Vagina (tissue), 2 donors: ENCODE measurements around the gene CTAGE8. TPM values are rescaled to one million over a fixed set of nuclear protein-coding genes. Genes with fewer than 3 reads are reported as not detected.
A peak's percentile ranks its signal among the peaks of the same experiment; 100 is the strongest.
"Not testable (repeated sequence)": the region's sequence is repeated elsewhere in the genome, so short reads cannot be mapped to it uniquely, and the experiment has no call there.

Experiments used
- DNase-seq, 2 donors: peaks; one replicate each; pipeline ENCODE4 v3.0.0-alpha.2; 2017; ENCODE audit errors: extremely low spot score in 2 of 2
- H3K27ac ChIP-seq: fragments of 200-600 bp; sonication (generic); one replicate; pipeline ENCODE4 v1.5.1; 2019
- H3K27me3 ChIP-seq: fragments of 200-600 bp; sonication (generic); one replicate; pipeline ENCODE4 v1.5.1; 2019
- H3K36me3 ChIP-seq, 2 donors: fragments of 200-600 bp; sonication (generic); one replicate each; pipeline ENCODE4 v1.5.1; 2017 to 2019
- H3K4me1 ChIP-seq: fragments of 200-600 bp; sonication (generic); one replicate; pipeline ENCODE4 v1.5.1; 2019
- H3K4me3 ChIP-seq, 2 donors: fragments of 200-600 bp; sonication (generic); 1 replicate in 1 of 2; 2 replicates in 1 of 2; pipeline ENCODE4 v1.5.1; 2016 to 2019
- H3K9me3 ChIP-seq: fragments of 200-600 bp; sonication (generic); one replicate; pipeline ENCODE4 v1.5.1; 2019
- intact Hi-C: fragments of 100-400 bp; cut with DNase I; formaldehyde crosslinking; loops from one replicate; pipeline ENCODE4 v1.15.1; 2023
- total RNA-seq: library from RNA; depleted of rRNA; stranded (reverse); fragments of >200 nt; gene quantifications from one replicate; pipeline ENCODE4 v1.2.3, GENCODE V29; 2016

The CTAGE8 gene
- total RNA-seq, 1 donor from 2014 or later: 0.98 TPM

DNA sequence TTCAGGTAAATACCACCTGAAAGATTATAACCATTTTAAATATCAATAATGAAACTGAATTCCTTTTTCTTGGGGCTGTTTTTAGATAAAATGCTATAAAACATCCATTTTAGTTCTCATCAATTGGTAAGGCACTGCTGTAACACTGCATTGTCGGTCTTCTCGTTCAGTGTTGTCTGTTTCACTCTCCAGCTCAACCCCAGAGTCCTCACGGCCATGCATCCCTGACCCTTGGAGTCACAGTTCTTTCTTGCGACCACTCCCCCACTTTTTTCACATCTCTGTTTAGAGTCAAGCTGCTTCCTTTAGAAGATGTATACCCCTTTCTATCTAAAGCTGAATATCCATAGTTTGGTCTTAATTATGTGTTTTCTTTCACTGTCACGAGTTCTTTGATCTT, 22.1 kb downstream of the CTAGE8 start:
- H3K27ac ChIP-seq, H3K27me3 ChIP-seq, DNase-seq, H3K36me3 ChIP-seq, H3K4me1 ChIP-seq, H3K4me3 ChIP-seq, H3K9me3 ChIP-seq, intact Hi-C loops: not testable (repeated sequence)

DNA sequence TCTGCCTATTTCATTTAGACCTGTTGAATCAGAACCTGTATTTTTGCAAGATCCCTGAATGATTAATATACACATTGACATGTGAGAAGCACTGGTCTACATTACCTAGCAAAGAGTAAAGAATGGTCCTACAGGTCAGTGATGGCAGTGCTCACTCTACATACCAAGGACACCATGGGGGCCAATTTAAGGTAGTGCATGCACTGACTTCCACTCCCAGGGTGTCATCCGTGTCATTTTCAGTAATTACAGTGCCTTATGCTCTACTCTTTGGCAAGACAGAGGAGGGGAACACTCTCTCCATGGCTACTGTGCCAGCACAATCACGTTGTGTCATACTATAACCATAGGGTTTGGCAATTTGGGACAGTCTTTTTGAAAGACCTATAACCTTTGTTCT, 23.7 kb downstream of the CTAGE8 start:
- H3K4me3 ChIP-seq, H3K27me3 ChIP-seq, DNase-seq, H3K36me3 ChIP-seq, intact Hi-C loops, H3K27ac ChIP-seq, H3K4me1 ChIP-seq, H3K9me3 ChIP-seq: not testable (repeated sequence)

DNA sequence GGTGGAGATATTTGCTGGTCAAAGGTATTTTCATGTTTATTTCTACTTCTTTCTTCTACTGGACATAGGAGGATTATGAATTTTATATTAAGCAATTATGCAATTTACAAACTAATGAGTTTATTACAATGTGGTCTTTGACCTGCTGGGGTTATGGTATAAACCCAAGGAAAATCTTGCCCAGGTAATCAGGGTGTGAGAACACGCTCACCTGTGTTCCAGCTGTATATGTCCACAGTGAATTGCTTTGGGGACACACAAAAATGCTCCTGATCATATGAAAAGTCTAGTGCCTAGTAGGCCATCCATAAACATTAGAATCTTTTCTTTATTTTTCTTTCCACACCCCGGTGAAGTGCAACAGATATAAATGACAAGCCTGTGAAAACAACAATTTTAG, 29.7 kb downstream of the CTAGE8 start, which contains the start of gene OR2A42:
TSS of gene OR2A42 (minus strand) at position 241 of the 400 bp plus-strand sequence. CDS start 6,762 bp downstream, outside the sequence.
- DNase-seq, H3K4me3 ChIP-seq, H3K27me3 ChIP-seq, H3K9me3 ChIP-seq, intact Hi-C loops, H3K27ac ChIP-seq, H3K36me3 ChIP-seq, H3K4me1 ChIP-seq: not testable (repeated sequence)

DNA sequence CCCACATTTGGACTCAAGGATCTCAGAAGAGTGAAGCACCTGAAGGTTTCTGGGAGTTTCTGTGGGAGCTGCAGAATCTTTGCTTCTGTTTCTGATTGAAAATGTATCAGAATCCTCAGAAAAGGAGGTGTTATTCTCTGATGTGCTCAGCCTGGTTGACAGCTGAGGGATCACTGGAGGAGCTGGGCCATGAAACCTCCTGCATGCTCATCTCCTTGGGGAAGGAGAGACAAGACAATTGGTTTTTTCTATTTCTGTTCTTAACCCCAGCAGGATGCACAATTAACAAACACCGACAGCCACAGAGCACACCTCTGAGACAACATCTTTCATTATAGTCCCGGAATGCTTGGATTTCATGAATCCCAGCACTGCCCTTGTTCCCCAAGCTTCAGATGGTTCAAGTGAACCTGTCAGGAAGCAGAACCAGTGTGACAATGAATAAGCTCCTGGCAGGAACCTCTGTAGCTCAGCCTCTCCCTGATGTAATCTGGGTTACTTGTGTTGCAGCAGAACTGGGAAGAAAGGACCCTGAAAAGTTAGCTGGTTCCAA, 30.5 kb downstream of the CTAGE8 start:
- H3K27me3 ChIP-seq, H3K4me3 ChIP-seq, H3K36me3 ChIP-seq, H3K4me1 ChIP-seq, intact Hi-C loops, H3K9me3 ChIP-seq, H3K27ac ChIP-seq: not testable (repeated sequence)
- peak in 1 of 2 donors; percentile 74 for DNase-seq

DNA sequence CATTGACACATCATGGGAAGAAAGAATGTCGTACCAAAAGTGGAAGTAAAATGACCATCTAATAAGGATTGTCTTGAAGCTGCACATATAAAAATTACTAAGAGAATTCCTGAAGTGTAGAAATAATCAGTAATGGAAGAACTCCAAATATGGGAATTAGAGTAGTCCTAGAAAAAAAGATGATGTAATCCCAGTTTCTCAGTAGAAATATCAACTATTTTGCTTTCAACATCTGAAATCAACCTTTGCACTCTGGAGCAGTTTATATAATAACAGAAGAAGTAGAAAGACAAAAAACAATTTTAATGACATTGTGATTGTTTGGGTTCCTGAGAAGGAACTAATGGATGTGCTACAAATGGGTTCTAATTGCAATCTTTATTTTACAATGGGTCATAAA, 36.0 kb downstream of the CTAGE8 start:
- DNase-seq, H3K9me3 ChIP-seq, H3K27ac ChIP-seq, H3K27me3 ChIP-seq, H3K36me3 ChIP-seq, H3K4me3 ChIP-seq, intact Hi-C loops, H3K4me1 ChIP-seq: not testable (repeated sequence)

DNA sequence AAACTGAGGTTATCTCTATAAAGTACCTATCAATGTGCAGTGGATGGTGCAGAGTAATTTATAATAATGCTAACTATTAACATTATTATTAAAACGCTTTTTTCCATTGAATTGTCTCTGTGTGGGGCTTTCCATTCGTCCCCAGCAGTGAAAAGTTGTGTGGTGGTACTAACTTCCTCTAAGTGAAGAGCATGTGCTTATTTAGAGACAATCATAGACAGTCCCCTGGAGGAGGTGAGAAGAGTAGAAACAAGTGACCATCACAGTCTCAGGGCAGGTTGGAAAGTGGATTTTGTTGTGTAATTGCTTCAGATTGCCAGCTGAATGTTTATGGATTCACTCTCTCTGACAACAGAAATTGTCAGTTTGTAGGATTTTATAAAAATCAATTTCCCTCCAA, 38.1 kb downstream of the CTAGE8 start:
- H3K4me3 ChIP-seq, H3K27ac ChIP-seq, H3K36me3 ChIP-seq, H3K4me1 ChIP-seq, H3K27me3 ChIP-seq, H3K9me3 ChIP-seq, DNase-seq, intact Hi-C loops: not testable (repeated sequence)

DNA sequence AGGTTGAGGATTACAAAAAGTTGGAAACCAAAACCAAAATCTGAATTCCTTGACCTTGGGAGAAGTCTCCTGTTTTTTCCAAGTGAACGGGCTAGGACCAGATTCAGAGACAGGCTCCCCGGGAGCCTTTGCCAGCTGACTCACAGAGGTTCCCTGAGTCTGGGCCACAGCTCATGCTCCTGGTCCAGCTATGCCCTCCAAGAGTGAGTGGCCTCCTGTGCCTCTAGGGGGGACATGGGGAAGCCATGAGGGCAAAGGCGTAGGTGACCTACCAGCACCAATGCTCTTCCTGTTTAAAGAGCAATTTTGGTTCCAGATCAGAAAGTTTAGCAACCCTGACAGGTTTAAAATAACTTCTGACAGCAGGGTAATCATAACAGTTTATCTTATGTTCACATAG, 40.3 kb downstream of the CTAGE8 start:
- H3K36me3 ChIP-seq, DNase-seq, H3K4me3 ChIP-seq, H3K4me1 ChIP-seq, H3K27ac ChIP-seq, H3K27me3 ChIP-seq, H3K9me3 ChIP-seq, intact Hi-C loops: not testable (repeated sequence)

DNA sequence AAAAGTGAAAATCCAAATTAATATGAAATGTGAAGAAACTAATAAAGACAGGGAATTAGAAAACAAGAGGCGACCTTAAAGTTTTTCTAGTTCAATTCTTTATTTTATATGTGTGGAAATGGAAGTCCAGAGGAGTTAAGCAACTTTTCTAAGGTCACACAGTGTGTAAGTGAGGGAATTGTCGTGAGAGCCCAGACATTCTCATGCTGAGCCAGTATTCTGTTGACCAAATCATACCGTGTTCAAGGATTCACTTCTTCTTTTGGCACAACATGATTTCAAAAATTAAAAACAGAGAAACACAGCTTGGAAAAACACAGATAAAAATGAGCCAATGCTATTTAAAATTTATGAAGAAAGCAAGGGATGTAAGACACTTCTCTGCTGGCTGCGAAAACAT, 42.2 kb downstream of the CTAGE8 start:
- H3K27ac ChIP-seq, H3K4me3 ChIP-seq, DNase-seq, intact Hi-C loops, H3K4me1 ChIP-seq, H3K36me3 ChIP-seq, H3K9me3 ChIP-seq, H3K27me3 ChIP-seq: not testable (repeated sequence)

DNA sequence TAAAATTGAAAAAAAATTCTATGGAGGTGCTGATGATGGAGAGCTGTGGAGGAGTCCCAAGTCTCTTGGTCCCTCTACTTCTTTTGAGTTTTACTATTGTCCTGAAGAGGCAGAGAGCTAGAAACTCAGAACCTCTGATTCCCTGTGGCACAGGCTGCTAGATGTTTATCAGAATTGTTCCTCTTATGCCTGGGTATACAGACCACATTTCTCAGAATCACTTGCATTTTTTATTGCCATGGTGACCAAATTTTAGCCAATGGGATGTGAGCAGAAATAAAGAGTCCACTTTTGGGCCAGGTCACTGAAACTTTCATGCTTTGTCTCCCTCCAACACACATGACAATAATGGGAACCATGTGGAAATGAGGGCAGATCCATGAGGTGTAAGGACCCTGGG, 45.4 kb downstream of the CTAGE8 start:
- DNase-seq, H3K4me3 ChIP-seq, H3K4me1 ChIP-seq, H3K27me3 ChIP-seq, H3K27ac ChIP-seq, intact Hi-C loops, H3K9me3 ChIP-seq, H3K36me3 ChIP-seq: not testable (repeated sequence)

DNA sequence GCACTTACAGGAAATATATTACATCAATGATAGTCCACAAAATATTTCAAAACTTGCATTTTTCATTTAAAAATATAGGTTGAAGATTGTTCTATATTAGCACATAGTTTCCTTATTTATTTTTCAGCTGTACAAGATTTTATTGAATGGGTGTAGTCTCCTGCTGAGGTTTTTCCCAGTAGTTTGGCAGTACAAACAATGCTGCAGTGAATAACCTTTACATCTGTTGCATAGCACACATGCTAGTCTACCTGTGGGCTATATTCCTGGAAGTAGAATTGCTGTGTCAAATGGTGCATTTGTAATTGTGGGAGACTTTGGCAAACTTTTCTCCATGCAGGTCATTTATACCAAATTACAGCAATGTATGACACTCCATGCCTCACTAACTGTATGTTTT, 48.6 kb downstream of the CTAGE8 start:
- H3K9me3 ChIP-seq, H3K4me1 ChIP-seq, H3K27ac ChIP-seq, DNase-seq, H3K4me3 ChIP-seq, intact Hi-C loops, H3K27me3 ChIP-seq, H3K36me3 ChIP-seq: not testable (repeated sequence)

DNA sequence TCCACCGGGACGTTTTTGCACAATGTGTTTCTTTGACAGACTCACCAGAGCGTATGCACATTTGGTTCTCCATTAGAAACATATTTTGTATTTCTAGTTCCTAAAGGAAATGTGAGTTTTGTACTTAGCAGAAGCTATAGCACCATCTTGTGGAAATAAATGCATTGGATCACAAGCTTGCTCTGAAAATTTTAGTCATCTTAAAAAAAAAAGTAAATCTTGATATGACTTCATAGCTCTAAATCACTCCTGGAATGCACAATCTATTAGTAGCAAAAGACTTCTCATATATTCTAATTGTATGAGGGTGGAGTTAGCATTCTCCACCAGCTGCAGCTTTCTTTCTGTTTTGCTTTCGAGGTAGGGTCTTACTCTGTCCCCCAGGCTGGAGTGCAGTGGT, 49.9 kb downstream of the CTAGE8 start:
- H3K4me3 ChIP-seq, DNase-seq, H3K4me1 ChIP-seq, intact Hi-C loops, H3K9me3 ChIP-seq, H3K27ac ChIP-seq, H3K36me3 ChIP-seq, H3K27me3 ChIP-seq: not testable (repeated sequence)

DNA sequence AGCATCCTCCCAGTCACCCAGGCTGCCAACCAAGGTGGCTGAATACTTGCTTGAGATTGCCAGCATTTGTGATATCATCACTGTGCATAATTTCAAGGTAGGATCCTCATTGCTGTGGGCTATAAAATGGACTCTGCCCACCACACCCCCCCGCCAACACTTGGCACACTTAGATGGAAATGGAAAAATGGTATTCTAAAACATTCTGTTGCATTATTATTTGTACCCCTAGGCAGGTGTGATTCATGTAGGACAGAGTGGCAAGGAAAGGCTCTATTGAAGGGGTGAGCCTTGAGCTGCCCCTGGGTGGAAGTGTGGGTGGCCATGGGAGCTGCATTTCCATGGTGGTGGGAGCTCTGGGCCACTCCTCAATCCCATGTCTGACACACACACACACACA, 50.5 kb downstream of the CTAGE8 start:
- DNase-seq, H3K4me3 ChIP-seq, H3K27me3 ChIP-seq, intact Hi-C loops, H3K36me3 ChIP-seq, H3K4me1 ChIP-seq, H3K27ac ChIP-seq, H3K9me3 ChIP-seq: not testable (repeated sequence)

DNA sequence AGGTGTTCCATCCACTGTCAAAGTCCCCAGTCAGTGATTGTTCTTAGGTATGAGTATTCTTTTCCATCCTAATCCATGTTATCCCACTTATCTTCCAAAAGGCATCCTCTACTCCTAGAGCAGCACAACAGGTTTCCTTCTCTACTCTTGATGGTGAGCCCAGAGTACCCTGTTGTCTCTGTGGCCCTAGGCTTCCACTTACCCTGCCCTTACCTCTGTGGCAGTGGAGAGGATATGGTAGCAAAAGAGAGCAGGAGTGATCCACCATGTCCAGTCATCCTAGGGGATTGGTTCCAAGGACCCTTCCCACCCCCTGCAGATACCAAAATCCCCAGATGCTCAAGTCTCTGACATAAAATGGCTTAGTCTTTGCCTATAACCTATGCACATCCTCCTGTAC, 51.9 kb downstream of the CTAGE8 start:
- intact Hi-C loops, H3K27me3 ChIP-seq, H3K9me3 ChIP-seq, H3K4me1 ChIP-seq, DNase-seq, H3K4me3 ChIP-seq, H3K36me3 ChIP-seq, H3K27ac ChIP-seq: not testable (repeated sequence)
